OCI-LY7 (cell line): ENCODE measurements around the gene ATP11A.

Experiments used
- EZH2phosphoT487 ChIP-seq: fragments of 200-600 bp; sonication (generic); IDR thresholded peaks from 2 replicates; pipeline ENCODE4 v1.6.1; 2018; ENCODE audit warnings: low read depth, borderline replicate concordance, mild to moderate bottlenecking, mixed run types, antibody characterized with exemption, low read length, moderate library complexity, mixed read lengths
- TF ChIP-seq, protein P1 (sequence below): fragments of 200-600 bp; sonication (generic); conservative IDR thresholded peaks from 2 replicates; pipeline ENCODE4 v1.5.1; 2014; ENCODE audit warnings: mild to moderate bottlenecking, antibody characterized with exemption, low read length, moderate library complexity, mixed read lengths

DNA sequence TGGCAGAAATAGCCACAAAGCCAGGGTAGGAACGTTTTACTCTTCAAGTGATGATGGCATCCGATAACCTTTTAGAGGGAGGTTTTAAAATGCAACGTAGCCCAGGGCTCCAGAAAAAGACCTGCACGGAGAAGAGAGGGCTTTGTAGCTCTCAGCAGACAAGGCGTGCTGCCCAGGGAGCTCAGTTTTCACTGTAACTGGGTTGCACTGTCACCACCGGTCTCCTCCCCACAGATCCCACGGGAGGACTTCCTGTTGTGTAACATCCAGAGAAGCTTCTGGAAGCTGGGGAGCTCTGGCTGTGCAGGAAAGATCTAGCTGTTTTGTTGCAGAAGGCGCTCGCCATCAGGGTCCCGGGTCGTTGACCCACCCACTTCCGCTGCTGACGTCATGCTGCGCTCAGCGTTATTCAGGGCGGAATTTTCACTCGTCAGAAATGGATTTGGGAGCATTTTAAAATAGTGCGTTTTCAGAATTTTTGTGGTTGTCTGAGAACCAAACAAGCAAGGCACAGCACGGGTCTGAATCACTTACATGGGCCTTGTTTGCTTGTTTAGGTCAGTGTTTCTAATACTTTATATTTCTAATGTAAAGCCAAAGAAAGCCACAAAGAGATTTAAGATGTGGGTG is 50.8 kb downstream of the ATP11A start:
- TF ChIP-seq, protein P1, sequence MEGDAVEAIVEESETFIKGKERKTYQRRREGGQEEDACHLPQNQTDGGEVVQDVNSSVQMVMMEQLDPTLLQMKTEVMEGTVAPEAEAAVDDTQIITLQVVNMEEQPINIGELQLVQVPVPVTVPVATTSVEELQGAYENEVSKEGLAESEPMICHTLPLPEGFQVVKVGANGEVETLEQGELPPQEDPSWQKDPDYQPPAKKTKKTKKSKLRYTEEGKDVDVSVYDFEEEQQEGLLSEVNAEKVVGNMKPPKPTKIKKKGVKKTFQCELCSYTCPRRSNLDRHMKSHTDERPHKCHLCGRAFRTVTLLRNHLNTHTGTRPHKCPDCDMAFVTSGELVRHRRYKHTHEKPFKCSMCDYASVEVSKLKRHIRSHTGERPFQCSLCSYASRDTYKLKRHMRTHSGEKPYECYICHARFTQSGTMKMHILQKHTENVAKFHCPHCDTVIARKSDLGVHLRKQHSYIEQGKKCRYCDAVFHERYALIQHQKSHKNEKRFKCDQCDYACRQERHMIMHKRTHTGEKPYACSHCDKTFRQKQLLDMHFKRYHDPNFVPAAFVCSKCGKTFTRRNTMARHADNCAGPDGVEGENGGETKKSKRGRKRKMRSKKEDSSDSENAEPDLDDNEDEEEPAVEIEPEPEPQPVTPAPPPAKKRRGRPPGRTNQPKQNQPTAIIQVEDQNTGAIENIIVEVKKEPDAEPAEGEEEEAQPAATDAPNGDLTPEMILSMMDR = no peak
- no peak for TF ChIP-seq EZH2phosphoT487
